Mesenchymal stem cell (in vitro differentiated cells and primary cell): Measurements from ENCODE around the gene NRG3.
"Not testable (repeated sequence)": the region's sequence is repeated elsewhere in the genome, so short reads cannot be mapped to it uniquely, and the experiment has no call there.

ENCODE experiments used
- DNase-seq: peaks from one replicate; pipeline ENCODE4 v3.0.0-alpha.2; 2013
- H2AFZ ChIP-seq: one replicate; pipeline ENCODE4 v1.6.1; 2013; ENCODE audit warnings: low read depth, mild to moderate bottlenecking, control low read depth, inconsistent platforms, low read length, moderate library complexity
- H2AK5ac ChIP-seq: 2 replicates; pipeline ENCODE4 v1.6.1; 2013; ENCODE audit warnings: low read length, moderate library complexity, mild to moderate bottlenecking, inconsistent platforms; ENCODE audit not compliant: severe bottlenecking
- H2BK120ac ChIP-seq: one replicate; pipeline ENCODE4 v1.6.1; 2013; ENCODE audit warnings: low read depth, mild to moderate bottlenecking, inconsistent platforms, low read length, moderate library complexity
- H2BK12ac ChIP-seq, 2 experiments: one replicate each; pipeline ENCODE4 v1.6.1; 2013; ENCODE audit warnings: inconsistent platforms in 2 of 2, low read length in 2 of 2, mild to moderate bottlenecking in 2 of 2, moderate library complexity in 2 of 2, control low read depth in 1 of 2
- H2BK15ac ChIP-seq: one replicate; pipeline ENCODE4 v1.6.1; 2013; ENCODE audit warnings: mild to moderate bottlenecking, low read depth, inconsistent platforms; ENCODE audit not compliant: poor library complexity, severe bottlenecking
- H2BK5ac ChIP-seq: 2 replicates; pipeline ENCODE4 v1.6.1; 2013; ENCODE audit warnings: low read depth, mild to moderate bottlenecking, low read length, control low read depth, inconsistent platforms; ENCODE audit not compliant: poor library complexity, severe bottlenecking
- H3K14ac ChIP-seq, 2 experiments: one replicate each; pipeline ENCODE4 v1.6.1; 2013; ENCODE audit warnings: inconsistent platforms in 2 of 2, low read length in 2 of 2, control low read depth in 1 of 2, mild to moderate bottlenecking in 1 of 2, moderate library complexity in 1 of 2
- H3K18ac ChIP-seq, 2 experiments: one replicate each; pipeline ENCODE4 v1.6.1; 2013; ENCODE audit warnings: inconsistent platforms in 2 of 2, low read length in 2 of 2, control low read depth in 1 of 2, low read depth in 1 of 2, mild to moderate bottlenecking in 1 of 2
- H3K23ac ChIP-seq, 2 experiments: one replicate each; pipeline ENCODE4 v1.6.1; 2013; ENCODE audit warnings: inconsistent platforms in 2 of 2, low read length in 2 of 2, mild to moderate bottlenecking in 2 of 2, moderate library complexity in 2 of 2, control low read depth in 1 of 2
- H3K27ac ChIP-seq: 2 replicates; pipeline ENCODE4 v1.5.1; 2013; ENCODE audit warnings: mild to moderate bottlenecking, moderate library complexity, low read length, control low read depth, inconsistent platforms; ENCODE audit not compliant: poor library complexity, severe bottlenecking
- H3K27me3 ChIP-seq, 2 experiments: 2 replicates each; pipeline versions ENCODE4 v1.6.1 to v1.7.0; 2013; ENCODE audit warnings: low read length in 2 of 2, mild to moderate bottlenecking in 2 of 2, moderate library complexity in 2 of 2, control low read depth in 1 of 2, inconsistent platforms in 1 of 2; ENCODE audit not compliant: control insufficient read depth in 1 of 2, insufficient read depth in 1 of 2
- H3K36me3 ChIP-seq, 2 experiments: 2 replicates each; pipeline versions ENCODE4 v1.6.1 to v1.7.0; 2013; ENCODE audit warnings: low read length in 2 of 2, control low read depth in 1 of 2, inconsistent platforms in 1 of 2, low read depth in 1 of 2, mild to moderate bottlenecking in 1 of 2; ENCODE audit not compliant: insufficient read depth in 2 of 2, control insufficient read depth in 1 of 2
- H3K4ac ChIP-seq, 2 experiments: one replicate each; pipeline ENCODE4 v1.6.1; 2013; ENCODE audit warnings: inconsistent platforms in 2 of 2, low read length in 2 of 2, mild to moderate bottlenecking in 2 of 2, moderate library complexity in 2 of 2, control low read depth in 1 of 2, low read depth in 1 of 2
- H3K4me1 ChIP-seq: 2 replicates; pipeline ENCODE4 v1.6.1; 2013; ENCODE audit warnings: low read depth, low read length, control low read depth; ENCODE audit not compliant: control insufficient read depth, insufficient read depth
- H3K4me2 ChIP-seq: 2 replicates; pipeline ENCODE4 v1.6.1; 2013; ENCODE audit warnings: low read length, mild to moderate bottlenecking, inconsistent platforms; ENCODE audit not compliant: poor library complexity, severe bottlenecking
- H3K4me3 ChIP-seq, 2 experiments: 2 replicates each; pipeline versions ENCODE4 v1.5.1 to v1.7.0; 2013; ENCODE audit warnings: low read length in 2 of 2, mild to moderate bottlenecking in 2 of 2, control low read depth in 1 of 2, low read depth in 1 of 2; ENCODE audit not compliant: insufficient read depth in 1 of 2
- H3K79me1 ChIP-seq: replicated peaks from 2 replicates; pipeline ENCODE4 v1.6.1; 2013; ENCODE audit warnings: mild to moderate bottlenecking, control low read depth, low read length, inconsistent platforms; ENCODE audit not compliant: poor library complexity, severe bottlenecking
- H3K9ac ChIP-seq: 2 replicates; pipeline ENCODE4 v1.7.0; 2013; ENCODE audit warnings: mild to moderate bottlenecking, low read length, moderate library complexity
- H3K9me3 ChIP-seq: 2 replicates; pipeline ENCODE4 v1.7.0; 2013; ENCODE audit warnings: mild to moderate bottlenecking, low read length; ENCODE audit not compliant: control insufficient read depth
- H4K8ac ChIP-seq: one replicate; pipeline ENCODE4 v1.6.1; 2013; ENCODE audit warnings: inconsistent platforms, mild to moderate bottlenecking, low read length, moderate library complexity
- H4K91ac ChIP-seq: one replicate; pipeline ENCODE4 v1.6.1; 2013; ENCODE audit warnings: mild to moderate bottlenecking, low read length, inconsistent platforms
- WGBS: methylation state at CpG from one replicate; pipeline ENCODE4 v1.1.7; 2013; ENCODE audit warnings: mixed read lengths; 5-methylcytosine and 5-hydroxymethylcytosine counted together

The NRG3 gene

GRCh38 chr10:82335831-82336230 is 460.8 kb downstream of the NRG3 start:
- no peak overlapping the region for H3K18ac ChIP-seq
- H3K14ac ChIP-seq = no peak overlapping the region
- H3K79me1 ChIP-seq = no peaks in the 10 kb centered on the region
- no peak overlapping the region for H4K8ac ChIP-seq
- 71% methylated on average over 1 of the region's 1 CpG for WGBS
- H4K91ac ChIP-seq = no peak overlapping the region
- H3K23ac ChIP-seq = no peak overlapping the region
- no peak overlapping the region for H3K4ac ChIP-seq
- no peak overlapping the region for H2BK120ac ChIP-seq
- no peak overlapping the region for H2AFZ ChIP-seq
- peaks cover 3% of the 10 kb centered on the region for H3K9me3 ChIP-seq
- H3K36me3 ChIP-seq = no peaks in the 10 kb centered on the region
- no peak overlapping the region for H3K4me2 ChIP-seq
- no peak overlapping the region for H2BK5ac ChIP-seq
- no peak overlapping the region for H3K4me3 ChIP-seq
- no peaks in the 10 kb centered on the region for H3K4me1 ChIP-seq
- H2AK5ac ChIP-seq = no peak overlapping the region
- H3K9ac ChIP-seq = no peak overlapping the region
- H2BK12ac ChIP-seq = no peak overlapping the region
- no peak for DNase-seq
- no peaks in the 10 kb centered on the region for H3K27me3 ChIP-seq
- H3K27ac ChIP-seq = no peak overlapping the region
- no peak overlapping the region for H2BK15ac ChIP-seq

GRCh38 chr10:82340166-82340565 is 465.2 kb downstream of the NRG3 start:
- peaks cover 3% of the 10 kb centered on the region for H3K9me3 ChIP-seq
- no peak overlapping the region for H2AK5ac ChIP-seq
- H4K91ac ChIP-seq = no peak overlapping the region
- no peak overlapping the region for H2BK120ac ChIP-seq
- DNase-seq = no peak
- H2BK12ac ChIP-seq = no peak overlapping the region
- no peak overlapping the region for H4K8ac ChIP-seq
- no peak overlapping the region for H3K27ac ChIP-seq
- WGBS = 77% methylated on average over 2 of the region's 2 CpGs
- H3K36me3 ChIP-seq = no peaks in the 10 kb centered on the region
- no peak overlapping the region for H3K23ac ChIP-seq
- H2BK5ac ChIP-seq = no peak overlapping the region
- H3K4me2 ChIP-seq = no peak overlapping the region
- H3K9ac ChIP-seq = no peak overlapping the region
- H3K27me3 ChIP-seq = no peaks in the 10 kb centered on the region
- no peak overlapping the region for H3K18ac ChIP-seq
- no peak overlapping the region for H3K14ac ChIP-seq
- no peak overlapping the region for H3K4me3 ChIP-seq
- no peak overlapping the region for H2BK15ac ChIP-seq
- no peaks in the 10 kb centered on the region for H3K4me1 ChIP-seq
- H2AFZ ChIP-seq = no peak overlapping the region
- H3K79me1 ChIP-seq = no peaks in the 10 kb centered on the region
- H3K4ac ChIP-seq = no peak overlapping the region

- not testable (repeated sequence) for H3K9ac ChIP-seq, H3K4me1 ChIP-seq, DNase-seq, H4K91ac ChIP-seq, H4K8ac ChIP-seq, H3K27ac ChIP-seq, H3K14ac ChIP-seq, H2AK5ac ChIP-seq, H3K79me1 ChIP-seq, H3K4ac ChIP-seq, H3K23ac ChIP-seq, H3K9me3 ChIP-seq, H3K4me2 ChIP-seq, H3K18ac ChIP-seq, H2BK15ac ChIP-seq, H2AFZ ChIP-seq, H2BK120ac ChIP-seq, H2BK12ac ChIP-seq, H3K27me3 ChIP-seq, H2BK5ac ChIP-seq, H3K4me3 ChIP-seq, H3K36me3 ChIP-seq
- WGBS = 85% methylated on average over 21 of the region's 26 CpGs
Observed at GRCh38 chr10:82349590-82349989, 474.6 kb downstream of the NRG3 start.

GRCh38 chr10:82353381-82353780 is 478.4 kb downstream of the NRG3 start:
- no peak for DNase-seq
- Histone ChIP-seq H3K4me3 (no peak overlapping the region), H3K79me1 (no peaks in the 10 kb centered on the region), H2BK5ac (no peak overlapping the region), H2AK5ac (no peak overlapping the region), H2BK120ac (no peak overlapping the region), H2BK15ac (no peak overlapping the region), H3K9ac (no peak overlapping the region), H3K18ac (no peak overlapping the region), H2AFZ (no peak overlapping the region), H3K4me1 (no peaks in the 10 kb centered on the region), H3K27me3 (no peaks in the 10 kb centered on the region), H3K36me3 (no peaks in the 10 kb centered on the region), H3K4ac (no peak overlapping the region), H3K14ac (no peak overlapping the region), H3K27ac (no peak overlapping the region), H3K23ac (no peak overlapping the region), H4K91ac (no peak overlapping the region), H3K9me3 (peaks cover 3% of the 10 kb centered on the region), H3K4me2 (no peak overlapping the region), H4K8ac (no peak overlapping the region), H2BK12ac (no peak overlapping the region)
- WGBS = 100% methylated on average over 2 of the region's 3 CpGs
